Measurements from ENCODE around the gene CCL3.
"Not testable (repeated sequence)": the region's sequence is repeated elsewhere in the genome, so short reads cannot be mapped to it uniquely, and the experiment has no call there.

DNA sequence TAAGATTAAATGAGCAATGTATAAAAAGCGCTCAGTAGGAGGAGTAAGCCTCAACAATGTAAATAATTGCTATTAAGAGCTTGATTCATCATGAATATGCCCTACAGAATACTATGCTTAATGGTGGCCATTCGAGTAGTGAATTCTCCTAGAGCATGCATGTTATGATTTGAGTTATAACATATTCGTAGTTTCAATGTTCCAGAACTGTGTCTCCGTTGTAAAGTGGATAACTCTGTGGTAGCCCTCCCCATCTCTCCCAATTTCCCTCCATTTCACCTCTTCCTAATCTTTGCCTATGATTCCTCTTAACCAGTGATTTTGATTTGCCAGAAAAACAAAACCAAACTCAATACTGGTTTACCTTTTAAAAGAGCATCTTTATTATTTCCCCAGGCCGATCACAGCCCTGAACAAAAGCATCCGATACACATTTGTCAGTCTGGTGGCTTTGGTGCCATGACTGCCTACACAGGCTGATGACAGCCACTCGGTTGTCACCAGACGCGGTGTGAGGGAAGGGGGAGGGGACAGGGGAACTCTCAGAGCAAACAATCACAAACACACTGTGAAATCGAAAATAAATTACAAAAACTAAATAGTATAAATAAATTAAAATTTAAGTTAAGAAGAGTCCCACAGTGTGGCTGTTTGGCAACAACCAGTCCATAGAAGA lies 1.9 kb downstream of the CCL3 start:
- TF ChIP-seq POLR2A (IDR thresholded peaks at IDR 0.05): not testable (repeated sequence)
- TF ChIP-seq, protein P1, sequence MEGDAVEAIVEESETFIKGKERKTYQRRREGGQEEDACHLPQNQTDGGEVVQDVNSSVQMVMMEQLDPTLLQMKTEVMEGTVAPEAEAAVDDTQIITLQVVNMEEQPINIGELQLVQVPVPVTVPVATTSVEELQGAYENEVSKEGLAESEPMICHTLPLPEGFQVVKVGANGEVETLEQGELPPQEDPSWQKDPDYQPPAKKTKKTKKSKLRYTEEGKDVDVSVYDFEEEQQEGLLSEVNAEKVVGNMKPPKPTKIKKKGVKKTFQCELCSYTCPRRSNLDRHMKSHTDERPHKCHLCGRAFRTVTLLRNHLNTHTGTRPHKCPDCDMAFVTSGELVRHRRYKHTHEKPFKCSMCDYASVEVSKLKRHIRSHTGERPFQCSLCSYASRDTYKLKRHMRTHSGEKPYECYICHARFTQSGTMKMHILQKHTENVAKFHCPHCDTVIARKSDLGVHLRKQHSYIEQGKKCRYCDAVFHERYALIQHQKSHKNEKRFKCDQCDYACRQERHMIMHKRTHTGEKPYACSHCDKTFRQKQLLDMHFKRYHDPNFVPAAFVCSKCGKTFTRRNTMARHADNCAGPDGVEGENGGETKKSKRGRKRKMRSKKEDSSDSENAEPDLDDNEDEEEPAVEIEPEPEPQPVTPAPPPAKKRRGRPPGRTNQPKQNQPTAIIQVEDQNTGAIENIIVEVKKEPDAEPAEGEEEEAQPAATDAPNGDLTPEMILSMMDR (IDR thresholded peaks at IDR 0.05): not testable (repeated sequence)

Measured in Peyer's patch (tissue), 4 donors.